Measurements from ENCODE around the gene OR2L5.

The OR2L5 gene

DNA sequence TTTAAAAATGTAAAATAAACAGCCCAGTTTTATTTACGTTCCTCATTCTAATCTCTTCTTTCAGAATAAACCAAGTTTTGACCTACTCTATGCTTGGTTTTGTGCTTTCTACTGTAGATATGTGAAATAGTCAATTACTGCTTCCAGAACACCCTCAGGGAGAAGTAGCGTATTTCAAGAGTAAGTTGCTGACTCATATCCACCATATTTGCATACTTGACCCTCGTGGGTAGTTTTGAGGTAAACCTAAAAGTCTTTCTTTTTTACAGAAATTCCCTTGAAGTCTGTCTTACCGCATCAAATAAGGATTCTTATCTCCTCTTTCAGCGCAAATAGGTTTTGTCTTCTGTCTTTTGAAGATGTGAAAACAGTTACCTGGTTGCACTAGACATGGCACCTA, 31.7 kb downstream of the OR2L5 start:
- H3K9me3 ChIP-seq (ENCODE audit: control insufficient read depth, low read length), result peaks cover 12% of the 10 kb centered on the region
- H3K27me3 ChIP-seq (ENCODE audit: control insufficient read depth, insufficient read depth, low read length, poor library complexity, severe bottlenecking), result no peaks in the 10 kb centered on the region
- no peak overlapping the region for H3K27ac ChIP-seq (ENCODE audit: insufficient read depth, low read depth, low read length, poor library complexity, severe bottlenecking)
- 79 to 80% methylated on average over 4 to 5 of the region's 5 CpGs for WGBS, 2 experiments
- H3K36me3 ChIP-seq (ENCODE audit: control insufficient read depth, insufficient read depth, low read length), result no peaks in the 10 kb centered on the region
- H3K4me1 ChIP-seq (ENCODE audit: control insufficient read depth, insufficient read depth, low read length), result no peaks in the 10 kb centered on the region
- H3K4me3 ChIP-seq (ENCODE audit: insufficient read depth, low read depth, low read length), result no peak overlapping the region

DNA sequence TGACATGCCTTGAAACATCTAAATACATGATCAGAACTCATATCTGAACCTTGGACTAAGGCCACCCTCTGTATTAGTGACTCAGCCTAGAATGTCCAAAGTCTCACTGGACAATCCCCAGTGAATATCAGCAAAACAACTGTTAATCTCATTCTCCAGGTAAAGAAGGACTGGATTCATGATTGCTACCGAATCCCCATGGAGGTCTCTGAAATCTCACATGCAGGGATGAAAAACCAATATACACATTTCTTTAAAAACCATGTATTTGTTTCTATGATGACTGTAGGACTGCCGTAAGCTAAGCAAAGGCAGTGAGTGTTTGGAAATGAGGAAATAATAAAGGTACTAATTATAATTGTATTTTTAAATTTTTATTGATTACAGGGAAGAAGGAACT, 33.1 kb downstream of the OR2L5 start, which contains the start of gene OR2L3:
Gene OR2L3 (plus strand): TSS at position 301 of the 400 bp plus-strand sequence. CDS start 13,846 bp downstream, outside the sequence.
- 50 to 53% methylated on average over 1 of the region's 2 CpGs for WGBS, 2 experiments
- no peaks in the 10 kb centered on the region for H3K4me1 ChIP-seq (ENCODE audit: control insufficient read depth, insufficient read depth, low read length)
- no peaks in the 10 kb centered on the region for H3K27me3 ChIP-seq (ENCODE audit: control insufficient read depth, insufficient read depth, low read length, poor library complexity, severe bottlenecking)
- H3K4me3 ChIP-seq (ENCODE audit: insufficient read depth, low read depth, low read length), result no peak within 1 kb of the TSS
- no peak within 1 kb of the TSS for H3K27ac ChIP-seq (ENCODE audit: insufficient read depth, low read depth, low read length, poor library complexity, severe bottlenecking)
- peaks cover 15% of the 10 kb centered on the region for H3K9me3 ChIP-seq (ENCODE audit: control insufficient read depth, low read length)
- H3K36me3 ChIP-seq (ENCODE audit: control insufficient read depth, insufficient read depth, low read length), result no peaks in the 10 kb centered on the region

DNA sequence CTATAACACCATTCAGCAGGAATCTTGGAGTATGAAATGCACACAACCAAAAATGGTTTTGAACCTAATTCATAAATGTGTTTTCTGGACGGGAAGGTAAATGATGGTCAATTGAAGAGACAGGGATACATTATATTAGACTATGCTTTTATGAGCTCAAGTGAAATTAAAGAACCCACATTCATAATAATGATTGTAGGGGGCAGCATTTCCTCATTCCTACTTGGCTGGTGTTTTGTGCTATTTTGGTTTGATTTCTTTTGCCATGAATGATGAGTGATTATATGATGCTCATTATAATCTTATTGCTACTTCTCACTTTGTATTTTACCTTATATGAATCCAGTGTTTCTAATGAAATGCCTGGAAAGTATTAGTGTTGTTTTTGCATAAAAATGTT, 33.5 kb downstream of the OR2L5 start:
- no peak overlapping the region for H3K4me3 ChIP-seq (ENCODE audit: insufficient read depth, low read depth, low read length)
- H3K27me3 ChIP-seq (ENCODE audit: control insufficient read depth, insufficient read depth, low read length, poor library complexity, severe bottlenecking), result no peaks in the 10 kb centered on the region
- H3K27ac ChIP-seq (ENCODE audit: insufficient read depth, low read depth, low read length, poor library complexity, severe bottlenecking), result no peak overlapping the region
- H3K36me3 ChIP-seq (ENCODE audit: control insufficient read depth, insufficient read depth, low read length), result no peaks in the 10 kb centered on the region
- 70 to 80% methylated on average over 1 of the region's 1 CpG for WGBS, 2 experiments
- no peaks in the 10 kb centered on the region for H3K4me1 ChIP-seq (ENCODE audit: control insufficient read depth, insufficient read depth, low read length)
- H3K9me3 ChIP-seq (ENCODE audit: control insufficient read depth, low read length), result peaks cover 15% of the 10 kb centered on the region

DNA sequence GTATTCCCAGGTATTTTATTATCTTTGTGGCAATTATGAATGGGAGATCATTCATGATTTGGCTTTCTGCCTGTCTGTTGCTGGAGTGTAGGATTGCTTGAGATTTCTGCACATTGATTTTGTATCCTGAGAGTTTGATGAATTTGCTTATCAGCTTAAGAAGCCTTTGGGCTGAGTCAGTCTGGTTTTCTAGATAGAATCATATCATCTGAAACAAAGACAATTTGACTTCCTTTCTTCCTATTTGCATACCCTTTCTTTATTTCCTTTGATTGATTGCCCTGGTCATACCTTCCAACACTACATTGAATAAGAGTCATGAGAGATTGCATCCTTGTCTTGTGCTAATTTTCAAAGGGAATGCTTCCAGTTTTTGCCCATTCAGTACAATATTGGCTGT, 41.2 kb downstream of the OR2L5 start:
- Histone ChIP-seq H3K4me3 (ENCODE audit: insufficient read depth, low read depth, low read length) (no peak overlapping the region), H3K4me1 (ENCODE audit: control insufficient read depth, insufficient read depth, low read length) (no peaks in the 10 kb centered on the region), H3K27ac (ENCODE audit: insufficient read depth, low read depth, low read length, poor library complexity, severe bottlenecking) (no peak overlapping the region), H3K36me3 (ENCODE audit: control insufficient read depth, insufficient read depth, low read length) (no peaks in the 10 kb centered on the region), H3K27me3 (ENCODE audit: control insufficient read depth, insufficient read depth, low read length, poor library complexity, severe bottlenecking) (no peaks in the 10 kb centered on the region), H3K9me3 (ENCODE audit: control insufficient read depth, low read length) (peaks cover 6% of the 10 kb centered on the region)

DNA sequence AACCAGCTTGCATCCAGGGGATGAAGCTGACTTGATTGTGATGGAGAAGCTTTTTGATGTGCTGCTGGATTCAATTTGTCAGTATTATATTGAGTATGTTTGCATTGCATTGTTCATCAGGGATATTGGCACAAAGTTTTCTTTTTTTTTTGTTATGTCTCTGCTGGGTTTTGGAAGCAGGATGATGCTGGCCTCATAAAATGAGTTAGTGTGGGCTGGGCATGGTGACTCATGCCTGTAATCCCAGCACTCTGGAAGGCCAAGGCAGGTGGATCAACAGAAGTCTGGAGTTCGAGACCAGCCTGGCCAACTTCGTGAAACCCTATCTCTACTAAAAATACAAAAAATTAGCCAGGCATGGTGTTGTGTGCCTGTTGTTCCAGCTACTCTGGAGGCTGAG, 41.8 kb downstream of the OR2L5 start:
- Histone ChIP-seq H3K36me3 (ENCODE audit: control insufficient read depth, insufficient read depth, low read length) (no peaks in the 10 kb centered on the region), H3K27me3 (ENCODE audit: control insufficient read depth, insufficient read depth, low read length, poor library complexity, severe bottlenecking) (no peaks in the 10 kb centered on the region), H3K4me1 (ENCODE audit: control insufficient read depth, insufficient read depth, low read length) (no peaks in the 10 kb centered on the region), H3K9me3 (ENCODE audit: control insufficient read depth, low read length) (peaks cover 6% of the 10 kb centered on the region), H3K27ac (ENCODE audit: insufficient read depth, low read depth, low read length, poor library complexity, severe bottlenecking) (no peak overlapping the region), H3K4me3 (ENCODE audit: insufficient read depth, low read depth, low read length) (no peak overlapping the region)
- 55 to 75% methylated on average over 2 of the region's 2 CpGs for WGBS, 2 experiments

DNA sequence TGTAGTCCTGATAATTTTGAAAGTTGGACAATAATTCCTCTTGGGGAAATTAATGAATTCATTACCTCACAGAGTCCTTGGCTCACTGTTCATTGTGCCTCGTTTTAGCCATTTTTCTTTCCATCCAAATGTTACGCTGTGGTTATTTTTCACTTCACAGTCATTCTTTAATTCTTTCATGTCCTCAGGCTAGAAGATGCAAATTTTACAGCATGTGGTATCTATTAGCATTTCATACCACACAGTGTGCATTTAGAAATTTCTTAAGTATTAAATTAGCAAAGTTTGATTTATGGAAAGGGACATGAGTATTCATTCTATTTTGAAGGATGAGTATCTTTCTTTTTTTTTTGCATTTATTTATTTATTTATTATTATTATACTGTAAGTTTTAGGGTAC, 51.6 kb downstream of the OR2L5 start:
- no peaks in the 10 kb centered on the region for H3K36me3 ChIP-seq (ENCODE audit: control insufficient read depth, insufficient read depth, low read length)
- no peak overlapping the region for H3K4me3 ChIP-seq (ENCODE audit: insufficient read depth, low read depth, low read length)
- H3K9me3 ChIP-seq (ENCODE audit: control insufficient read depth, low read length), result peaks cover 8% of the 10 kb centered on the region
- no peak overlapping the region for H3K27ac ChIP-seq (ENCODE audit: insufficient read depth, low read depth, low read length, poor library complexity, severe bottlenecking)
- H3K27me3 ChIP-seq (ENCODE audit: control insufficient read depth, insufficient read depth, low read length, poor library complexity, severe bottlenecking), result no peaks in the 10 kb centered on the region
- H3K4me1 ChIP-seq (ENCODE audit: control insufficient read depth, insufficient read depth, low read length), result no peaks in the 10 kb centered on the region
- WGBS, 2 experiments, result 75 to 80% methylated on average over 2 of the region's 2 CpGs

DNA sequence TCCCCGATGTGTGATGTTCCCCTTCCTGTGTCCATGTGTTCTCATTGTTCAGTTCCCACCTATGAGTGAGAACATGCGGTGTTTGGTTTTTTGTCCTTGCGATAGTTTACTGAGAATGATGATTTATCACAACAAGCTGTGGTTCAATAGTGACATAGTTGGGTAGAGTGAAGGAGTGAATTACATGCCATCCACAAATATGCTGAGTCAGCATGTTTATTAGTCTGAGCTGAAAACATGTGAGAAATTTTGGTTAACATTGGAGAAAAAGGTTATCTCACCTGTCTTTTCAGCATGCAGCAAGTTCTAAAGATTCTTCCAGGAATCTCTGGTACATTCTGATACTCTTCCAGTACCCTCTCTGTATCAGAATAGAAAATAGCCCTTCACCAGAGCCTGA, 52.1 kb downstream of the OR2L5 start:
- no peak overlapping the region for H3K27ac ChIP-seq (ENCODE audit: insufficient read depth, low read depth, low read length, poor library complexity, severe bottlenecking)
- no peaks in the 10 kb centered on the region for H3K4me1 ChIP-seq (ENCODE audit: control insufficient read depth, insufficient read depth, low read length)
- H3K36me3 ChIP-seq (ENCODE audit: control insufficient read depth, insufficient read depth, low read length), result no peaks in the 10 kb centered on the region
- H3K27me3 ChIP-seq (ENCODE audit: control insufficient read depth, insufficient read depth, low read length, poor library complexity, severe bottlenecking), result no peaks in the 10 kb centered on the region
- 73 to 100% methylated on average over 2 of the region's 3 CpGs for WGBS, 2 experiments
- no peak overlapping the region for H3K4me3 ChIP-seq (ENCODE audit: insufficient read depth, low read depth, low read length)
- H3K9me3 ChIP-seq (ENCODE audit: control insufficient read depth, low read length), result peaks cover 8% of the 10 kb centered on the region

Data from ectodermal cell (in vitro differentiated cells).